Measurements from ENCODE around the gene MACROD2. TPM values are rescaled to one million over a fixed set of nuclear protein-coding genes. Genes with fewer than 3 reads are reported as not detected.

Gene MACROD2
- total and polyA plus RNA-seq, 4 donors = 13.0 to 67.1 (median 20.7) TPM

GRCh38 chr20:15235471-15236198 is 1240.3 kb downstream of the MACROD2 start:
- ATAC-seq (ENCODE audit: insufficient read depth, low FRiP score) (no peak), DNase-seq (no peak)
- WGBS, 2 donors = 86 to 93% methylated on average over 2 of the region's 2 CpGs
- Histone ChIP-seq H3K27me3 (ENCODE audit: control insufficient read depth in 3 of 3, insufficient read depth in 3 of 3, low read length in 2 of 3) (no peaks in the 10 kb centered on the region), H3K9ac (ENCODE audit: insufficient read depth in 1 of 2, low read length in 2 of 2) (no peak overlapping the region), H3K4me3 (no peak overlapping the region), H3K4me1 (ENCODE audit: control insufficient read depth in 5 of 5, insufficient read depth in 5 of 5, low read length in 5 of 5) (peaks cover 0 to 2% (median 0%) of the 10 kb centered on the region in 5 donors), H3K9me3 (ENCODE audit: control insufficient read depth in 4 of 4, insufficient read depth in 3 of 4, low read length in 3 of 4) (no peaks in the 10 kb centered on the region), H3K27ac (ENCODE audit: low read depth in 1 of 2, low read length in 1 of 2) (no peak overlapping the region), H3K36me3 (ENCODE audit: control insufficient read depth in 4 of 4, insufficient read depth in 4 of 4, low read length in 4 of 4) (no peaks in the 10 kb centered on the region)
- no peak for TF ChIP-seq CTCF (IDR thresholded peaks at IDR 0.05; ENCODE audit: control extremely low read depth, extremely low read depth)

- Histone ChIP-seq H3K27ac (ENCODE audit: low read depth in 1 of 2, low read length in 1 of 2) (no peak overlapping the region), H3K4me3 (no peak overlapping the region), H3K27me3 (ENCODE audit: control insufficient read depth in 3 of 3, insufficient read depth in 3 of 3, low read length in 2 of 3) (no peaks in the 10 kb centered on the region), H3K9me3 (ENCODE audit: control insufficient read depth in 4 of 4, insufficient read depth in 3 of 4, low read length in 3 of 4) (no peaks in the 10 kb centered on the region), H3K36me3 (ENCODE audit: control insufficient read depth in 4 of 4, insufficient read depth in 4 of 4, low read length in 4 of 4) (no peaks in the 10 kb centered on the region), H3K9ac (ENCODE audit: insufficient read depth in 1 of 2, low read length in 2 of 2) (no peak overlapping the region), H3K4me1 (ENCODE audit: control insufficient read depth in 5 of 5, insufficient read depth in 5 of 5, low read length in 5 of 5) (peaks cover 0 to 2% (median 0%) of the 10 kb centered on the region in 5 donors)
- TF ChIP-seq CTCF (IDR thresholded peaks at IDR 0.05; ENCODE audit: control extremely low read depth, extremely low read depth) = no peak
- DNase-seq = peak; percentile 18 to 36 (median 31)
- 9 to 17% methylated on average over 1 of the region's 1 CpG for WGBS, 2 donors
- ATAC-seq (ENCODE audit: insufficient read depth, low FRiP score) = peak; percentile 47
These were observed 1241.5 kb downstream of the MACROD2 start for GRCh38 chr20:15236812-15237211.

GRCh38 chr20:15239542-15240206 is 1244.4 kb downstream of the MACROD2 start:
- Histone ChIP-seq H3K27ac (ENCODE audit: low read depth in 1 of 2, low read length in 1 of 2) (no peak overlapping the region), H3K36me3 (ENCODE audit: control insufficient read depth in 4 of 4, insufficient read depth in 4 of 4, low read length in 4 of 4) (no peaks in the 10 kb centered on the region), H3K9me3 (ENCODE audit: control insufficient read depth in 4 of 4, insufficient read depth in 3 of 4, low read length in 3 of 4) (no peaks in the 10 kb centered on the region), H3K9ac (ENCODE audit: insufficient read depth in 1 of 2, low read length in 2 of 2) (no peak overlapping the region), H3K4me1 (ENCODE audit: control insufficient read depth in 5 of 5, insufficient read depth in 5 of 5, low read length in 5 of 5) (peaks cover 0 to 2% (median 0%) of the 10 kb centered on the region in 5 donors), H3K27me3 (ENCODE audit: control insufficient read depth in 3 of 3, insufficient read depth in 3 of 3, low read length in 2 of 3) (no peaks in the 10 kb centered on the region), H3K4me3 (no peak overlapping the region)
- ATAC-seq (ENCODE audit: insufficient read depth, low FRiP score) (no peak), DNase-seq (no peak)
- 91 to 96% methylated on average over 3 of the region's 3 CpGs for WGBS, 2 donors
- TF ChIP-seq CTCF (IDR thresholded peaks at IDR 0.05; ENCODE audit: control extremely low read depth, extremely low read depth) = no peak

All from lung (tissue), 12 donors.